Central memory CD8-positive, alpha-beta T cell (primary cell): ENCODE results near the gene CACNA2D2.

Experiments
- ATAC-seq: fragments of 150-1000 bp; cut with Tn5 transposase; replicated peaks from 2 replicates; pipeline ENCODE4 v1.10.0; 2022; ENCODE audit warnings: mild to moderate bottlenecking, moderate FRiP score, moderate number of reproducible peaks; ENCODE audit not compliant: poor library complexity, severe bottlenecking; ENCODE audit errors: extremely low read depth
- DNase-seq, 2 donors: peaks; one replicate each; pipeline ENCODE4 v3.0.0; 2021; ENCODE audit warnings: low spot score in 2 of 2
- H3K27ac Mint-ChIP-seq: one replicate; pipeline ENCODE4 v1.8.0; 2022; ENCODE audit warnings: low read depth, mild to moderate bottlenecking, moderate library complexity, mixed read lengths
- H3K27me3 Mint-ChIP-seq: one replicate; pipeline ENCODE4 v1.8.0; 2022; ENCODE audit warnings: mixed read lengths
- H3K36me3 Mint-ChIP-seq: one replicate; pipeline ENCODE4 v1.8.0; 2022; ENCODE audit warnings: mild to moderate bottlenecking, moderate library complexity, mixed read lengths; ENCODE audit not compliant: insufficient read depth
- H3K4me1 Mint-ChIP-seq: one replicate; pipeline ENCODE4 v1.8.0; 2022; ENCODE audit warnings: mixed read lengths
- H3K4me3 Mint-ChIP-seq: one replicate; pipeline ENCODE4 v1.8.0; 2022; ENCODE audit warnings: mild to moderate bottlenecking, moderate library complexity, mixed read lengths
- H3K9me3 Mint-ChIP-seq: one replicate; pipeline ENCODE4 v1.8.0; 2022; ENCODE audit warnings: mixed read lengths

The CACNA2D2 gene

DNA sequence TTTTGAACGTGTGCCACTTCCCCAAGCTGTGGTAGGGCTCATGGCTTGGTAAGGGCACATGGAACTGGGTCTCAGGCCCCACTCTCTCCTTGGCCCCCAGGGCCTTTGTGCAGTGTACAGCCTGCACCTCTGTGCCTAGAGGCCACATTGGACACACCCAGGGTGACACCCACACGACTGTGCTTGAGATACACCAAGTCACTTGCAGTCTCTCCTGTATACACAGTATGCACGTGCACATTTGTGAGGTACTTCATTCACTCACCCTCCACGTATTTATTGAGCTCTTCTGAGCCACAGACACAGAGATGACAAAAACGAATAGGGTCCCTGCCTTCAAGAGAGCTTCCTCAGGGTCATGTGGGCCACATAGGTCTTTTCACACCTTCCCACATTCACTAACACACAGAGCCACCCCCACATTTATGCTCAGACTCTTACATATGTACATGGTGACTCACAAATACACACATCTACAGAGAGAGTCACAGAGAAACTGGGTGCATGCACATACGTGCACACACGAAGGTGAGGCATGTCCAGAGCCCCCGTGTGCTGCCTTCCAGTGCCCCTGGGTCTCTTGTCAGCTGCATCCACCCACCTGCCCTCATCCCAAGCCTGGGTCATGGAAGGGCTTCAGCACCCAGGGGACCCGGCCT is 134.3 kb downstream of the CACNA2D2 start:
- Mint-ChIP-seq H3K4me3 (no peak overlapping the region), H3K27me3 (no peaks in the 10 kb centered on the region), H3K27ac (no peak overlapping the region), H3K36me3 (peaks cover 4% of the 10 kb centered on the region), H3K9me3 (no peaks in the 10 kb centered on the region), H3K4me1 (peaks cover 44% of the 10 kb centered on the region)
- no peak for ATAC-seq
- no peak for DNase-seq

DNA sequence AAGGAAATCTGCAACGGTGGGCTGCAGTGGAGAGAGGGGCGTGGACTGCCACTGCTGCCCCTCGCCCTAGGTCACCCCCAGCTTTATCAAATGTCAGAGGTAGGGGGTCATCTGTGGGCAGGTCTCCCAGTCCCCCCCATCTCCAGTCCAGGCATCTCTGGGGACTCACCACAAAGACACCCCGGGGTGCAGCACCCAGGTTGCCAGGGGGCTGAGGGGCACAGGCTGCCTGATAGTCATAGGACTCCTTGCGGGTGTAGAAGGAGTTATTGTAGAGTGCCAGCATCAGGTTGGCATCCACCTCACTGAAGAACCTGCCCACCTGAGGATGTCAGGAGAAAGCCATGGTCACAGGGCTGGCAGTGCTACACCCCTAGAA is 137.6 kb downstream of the CACNA2D2 start:
- DNase-seq (no peak), ATAC-seq (no peak)
- no peaks in the 10 kb centered on the region for H3K27me3 Mint-ChIP-seq
- H3K9me3 Mint-ChIP-seq: no peaks in the 10 kb centered on the region
- peak overlapping the region; percentile 85 for H3K4me3 Mint-ChIP-seq
- H3K4me1 Mint-ChIP-seq: peaks cover 30% of the 10 kb centered on the region
- H3K27ac Mint-ChIP-seq: peak overlapping the region; percentile 93
- peaks cover 6% of the 10 kb centered on the region for H3K36me3 Mint-ChIP-seq

- peaks cover 30% of the 10 kb centered on the region for H3K4me1 Mint-ChIP-seq
- H3K27ac Mint-ChIP-seq: peak overlapping the region; percentile 93
- peak overlapping the region; percentile 85 for H3K4me3 Mint-ChIP-seq
- H3K9me3 Mint-ChIP-seq: no peaks in the 10 kb centered on the region
- DNase-seq: peak; percentile 85 to 90
- no peaks in the 10 kb centered on the region for H3K27me3 Mint-ChIP-seq
- peaks cover 6% of the 10 kb centered on the region for H3K36me3 Mint-ChIP-seq
- peak; percentile 98 for ATAC-seq
Measured at GRCh38 chr3:50365080-50365841, 138.2 kb downstream of the CACNA2D2 start.

DNA sequence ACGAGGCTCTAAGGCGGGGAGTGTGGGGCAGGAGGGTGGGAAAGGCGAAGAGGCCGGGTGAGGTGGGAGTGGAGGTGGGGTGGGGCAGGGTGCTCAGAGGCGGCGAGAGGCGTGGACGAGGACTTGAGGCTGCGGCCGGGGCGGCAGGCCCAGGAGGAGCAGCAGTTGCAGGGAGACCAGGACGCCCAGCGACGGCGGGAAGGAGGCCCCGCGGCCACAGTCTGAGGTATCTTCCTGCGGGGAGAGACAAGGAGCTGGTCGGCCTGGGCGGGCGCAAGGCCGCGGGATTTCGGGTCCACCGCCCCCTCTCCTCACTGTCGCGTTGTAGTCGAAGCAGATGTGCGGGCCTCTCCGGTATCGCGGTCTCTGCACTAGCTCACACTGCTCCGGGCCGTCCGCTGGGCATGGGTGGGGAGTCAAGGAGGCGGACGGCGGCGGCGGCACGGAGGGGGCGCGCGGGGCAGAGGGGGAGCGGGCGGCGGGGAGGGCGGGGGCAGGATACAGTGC is 138.8 kb downstream of the CACNA2D2 start:
- Mint-ChIP-seq H3K9me3 (no peaks in the 10 kb centered on the region), H3K4me1 (peaks cover 32% of the 10 kb centered on the region), H3K4me3 (peak overlapping the region; percentile 85), H3K27me3 (no peaks in the 10 kb centered on the region), H3K36me3 (peaks cover 6% of the 10 kb centered on the region), H3K27ac (peak overlapping the region; percentile 64)
- ATAC-seq (no peak), DNase-seq (no peak)

DNA sequence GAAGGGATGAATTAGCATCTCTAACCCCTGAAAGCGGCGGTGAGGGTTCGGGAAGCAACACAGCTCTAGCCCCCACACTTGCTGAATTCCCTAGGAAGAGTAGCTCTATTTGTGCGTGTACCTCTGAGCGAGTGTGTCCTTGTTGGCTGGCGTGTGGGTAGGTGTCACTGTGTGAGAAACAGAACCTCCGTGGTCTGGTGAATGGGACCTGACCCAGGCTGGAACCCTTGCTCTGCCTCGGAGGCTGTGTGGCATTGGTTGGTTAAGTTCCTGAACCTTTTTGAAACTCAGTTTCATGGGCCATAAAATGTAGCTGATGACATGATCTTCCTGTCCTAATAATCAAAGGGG is 143.7 kb downstream of the CACNA2D2 start:
- ATAC-seq (peak; percentile 11), DNase-seq (no peak)
- Mint-ChIP-seq H3K4me1 (peaks cover 40% of the 10 kb centered on the region), H3K27me3 (no peaks in the 10 kb centered on the region), H3K4me3 (peak overlapping the region; percentile 97), H3K9me3 (no peaks in the 10 kb centered on the region), H3K27ac (peak overlapping the region; percentile 98), H3K36me3 (peaks cover 8% of the 10 kb centered on the region)

DNA sequence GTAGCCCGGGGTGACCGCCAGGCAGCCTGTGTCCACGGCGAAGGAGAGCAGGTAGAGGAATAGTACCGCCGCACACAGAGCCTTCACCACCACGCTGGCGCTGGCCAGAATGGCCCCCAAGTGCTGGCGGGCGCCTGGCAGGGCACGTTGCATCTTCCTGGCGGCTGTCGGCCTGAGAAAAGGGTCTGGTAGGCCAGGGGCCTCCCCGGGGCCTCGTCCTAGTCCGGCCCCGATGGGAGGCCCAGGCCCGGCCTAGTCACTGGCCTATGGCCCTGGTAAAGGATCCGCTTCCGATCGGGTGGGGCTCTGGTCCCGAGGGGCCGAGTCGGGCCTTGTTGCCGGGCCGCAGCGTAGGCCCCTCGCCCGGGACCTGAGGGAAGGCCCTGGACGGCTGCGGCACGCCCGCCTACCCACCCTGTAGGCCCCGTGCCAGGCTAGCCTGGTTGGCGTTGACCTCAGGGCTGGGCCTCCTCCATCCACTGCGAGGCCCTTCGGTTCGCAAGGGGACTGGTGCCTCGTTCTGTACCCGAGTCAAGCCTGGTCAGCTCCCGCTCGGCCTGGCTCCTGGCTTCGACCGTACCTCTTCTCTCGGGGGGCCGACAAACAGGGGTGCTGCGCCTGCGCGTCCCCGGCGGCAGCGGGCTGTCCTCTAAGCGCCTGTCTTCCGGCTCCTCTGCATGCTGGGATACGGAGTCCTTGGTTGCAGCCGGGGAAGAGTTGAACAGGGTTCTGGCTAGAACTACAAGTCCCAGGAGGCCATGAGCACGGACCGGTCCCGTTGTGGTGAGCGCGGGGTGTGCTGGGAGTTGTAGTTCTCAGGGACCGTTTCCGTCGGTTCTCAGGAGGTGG is 144.3 kb downstream of the CACNA2D2 start, which contains the start of gene TMEM115:
TSS of gene TMEM115 (minus strand) at position 611 of the 849 bp plus-strand sequence. CDS start at position 153, 458 bp downstream.
- ATAC-seq: peak; percentile 100
- Mint-ChIP-seq H3K4me3 (peak within 1 kb of the TSS; percentile 97), H3K4me1 (peaks cover 44% of the 10 kb centered on the region), H3K9me3 (no peaks in the 10 kb centered on the region), H3K36me3 (peaks cover 13% of the 10 kb centered on the region), H3K27me3 (no peaks in the 10 kb centered on the region), H3K27ac (peak within 1 kb of the TSS; percentile 98)
- peak; percentile 80 to 92 for DNase-seq

- H3K4me1 Mint-ChIP-seq: peaks cover 47% of the 10 kb centered on the region
- H3K4me3 Mint-ChIP-seq: peak overlapping the region; percentile 97
- no peak for ATAC-seq
Measured at GRCh38 chr3:50358355-50358910, 145.0 kb downstream of the CACNA2D2 start.

DNA sequence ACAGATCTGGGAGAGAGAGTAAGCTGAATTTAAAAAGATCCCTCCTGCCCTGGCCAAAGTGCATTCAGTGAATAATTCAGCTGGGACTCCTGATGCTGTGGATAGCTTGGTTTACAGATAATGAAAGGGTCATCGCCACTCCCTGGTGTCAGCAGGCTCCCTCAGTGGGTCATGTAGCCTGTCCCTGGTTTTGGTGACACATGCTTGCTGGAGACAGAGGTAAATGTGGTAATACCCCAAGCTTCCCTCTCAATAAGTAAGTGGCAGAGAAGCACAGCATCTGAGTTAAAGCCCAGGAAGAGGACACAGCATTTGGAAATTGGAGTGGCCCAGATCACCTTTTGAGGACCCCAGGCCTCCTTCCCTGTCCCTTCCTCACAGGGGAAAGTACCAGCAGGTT is 146.0 kb downstream of the CACNA2D2 start:
- DNase-seq (no peak), ATAC-seq (no peak)
- Mint-ChIP-seq H3K4me3 (peak overlapping the region; percentile 97), H3K36me3 (peaks cover 19% of the 10 kb centered on the region), H3K4me1 (peaks cover 47% of the 10 kb centered on the region), H3K27me3 (no peaks in the 10 kb centered on the region), H3K27ac (no peak overlapping the region), H3K9me3 (no peaks in the 10 kb centered on the region)

More at GRCh38 chr3:50358355-50358910, 145.0 kb downstream of the CACNA2D2 start:
- Mint-ChIP-seq H3K9me3 (no peaks in the 10 kb centered on the region), H3K27me3 (no peaks in the 10 kb centered on the region), H3K36me3 (peaks cover 16% of the 10 kb centered on the region), H3K27ac (peak overlapping the region; percentile 98)
- no peak for DNase-seq

GRCh38 chr3:50356553-50356952 is 146.9 kb downstream of the CACNA2D2 start:
- Mint-ChIP-seq H3K4me1 (peaks cover 49% of the 10 kb centered on the region), H3K27ac (no peak overlapping the region), H3K4me3 (peak overlapping the region; percentile 97), H3K27me3 (no peaks in the 10 kb centered on the region), H3K9me3 (no peaks in the 10 kb centered on the region), H3K36me3 (peaks cover 23% of the 10 kb centered on the region)
- DNase-seq: no peak
- ATAC-seq: no peak

DNA sequence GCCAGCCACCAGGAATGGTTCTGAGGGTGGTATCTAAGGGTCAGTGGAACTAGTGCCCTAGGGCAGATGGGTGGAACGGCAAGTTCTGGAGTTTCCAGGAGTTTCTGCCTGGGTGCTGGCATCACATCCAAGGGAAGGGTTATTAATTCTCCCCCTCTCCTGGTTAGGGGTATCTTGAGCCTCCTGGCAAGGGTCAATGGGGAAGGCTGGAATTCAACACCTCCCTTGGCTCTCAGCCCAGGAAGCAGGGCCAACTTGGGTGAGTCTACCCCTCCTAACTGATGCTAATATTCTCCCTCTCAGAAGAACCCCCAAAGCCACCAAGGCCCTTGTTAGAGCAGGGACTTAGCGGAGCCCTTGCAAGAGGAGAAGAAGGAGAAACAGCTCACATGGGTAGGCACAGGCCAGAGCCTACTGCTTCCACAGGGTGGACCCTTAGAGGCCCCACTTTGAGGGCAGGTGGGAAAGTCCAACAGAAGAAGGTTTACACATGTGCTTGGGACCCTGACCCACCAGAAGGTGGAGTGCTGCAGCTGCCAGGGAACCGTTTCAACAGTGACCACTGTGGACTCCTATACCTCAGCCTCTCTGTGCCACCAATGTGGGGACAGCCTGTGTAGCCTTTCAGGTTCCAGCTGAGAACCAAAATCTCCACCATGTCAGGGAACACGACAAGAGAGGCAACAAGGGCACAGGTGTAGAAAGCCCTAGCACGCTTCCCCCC is 147.4 kb downstream of the CACNA2D2 start:
- no peaks in the 10 kb centered on the region for H3K9me3 Mint-ChIP-seq
- H3K36me3 Mint-ChIP-seq: peaks cover 24% of the 10 kb centered on the region
- peak overlapping the region; percentile 97 for H3K4me3 Mint-ChIP-seq
- ATAC-seq (no peak), DNase-seq (no peak)
- H3K27me3 Mint-ChIP-seq: no peaks in the 10 kb centered on the region
- H3K4me1 Mint-ChIP-seq: peaks cover 54% of the 10 kb centered on the region
- H3K27ac Mint-ChIP-seq: no peak overlapping the region

DNA sequence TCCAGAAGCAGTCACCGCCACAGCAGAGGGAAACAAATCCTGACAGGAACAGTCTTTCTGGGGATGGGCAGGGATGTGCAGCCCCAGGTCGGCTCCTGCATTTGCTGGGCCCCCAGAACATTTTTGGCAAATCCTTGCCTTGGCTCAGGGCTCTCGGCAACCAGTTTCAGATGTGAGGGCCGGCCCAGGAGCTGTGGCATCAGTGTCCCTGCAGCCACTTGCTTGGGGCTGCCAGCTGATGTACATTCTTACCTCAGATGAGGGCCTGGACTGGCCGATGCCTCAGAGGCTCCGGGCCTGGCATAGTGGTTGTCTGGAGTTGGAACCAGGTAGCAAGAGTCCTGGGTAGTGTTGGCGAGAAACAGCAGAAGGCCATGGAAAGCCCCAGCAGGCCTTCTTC is 148.6 kb downstream of the CACNA2D2 start:
- H3K4me3 Mint-ChIP-seq: no peak overlapping the region

More for the DNA sequence above, 148.6 kb downstream of the CACNA2D2 start:
- Mint-ChIP-seq H3K36me3 (peaks cover 28% of the 10 kb centered on the region), H3K27me3 (no peaks in the 10 kb centered on the region), H3K27ac (no peak overlapping the region), H3K4me1 (peaks cover 64% of the 10 kb centered on the region), H3K9me3 (no peaks in the 10 kb centered on the region)
- DNase-seq (no peak), ATAC-seq (no peak)
